ENCODE data around the gene ATP4B. TPM values are rescaled to one million over a fixed set of nuclear protein-coding genes. Genes with fewer than 3 reads are reported as not detected.

ATP4B gene
- total RNA-seq, 1 experiment from 2014 or later, result not detected

DNA sequence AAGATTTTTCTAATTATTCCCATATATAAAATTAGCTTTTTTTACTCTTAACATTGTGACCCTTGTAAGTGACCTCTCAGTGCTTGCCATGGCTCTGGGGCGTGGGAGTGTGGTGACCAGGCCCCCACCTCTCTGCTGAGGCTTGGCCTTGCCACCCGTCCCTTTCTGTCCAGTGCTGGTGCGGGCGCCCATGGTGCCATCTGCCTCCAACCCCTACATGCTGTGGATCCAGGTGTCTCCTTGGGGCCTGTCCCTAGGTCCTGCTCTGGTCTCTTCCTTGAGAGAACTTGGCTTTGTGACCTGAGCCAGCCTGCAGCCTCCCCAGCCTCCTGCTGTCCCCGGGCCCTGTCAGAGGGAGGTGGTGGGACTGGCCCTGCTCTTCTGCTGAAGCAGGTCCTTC is 46.0 kb downstream of the ATP4B start:
- Histone ChIP-seq H2BK20ac (ENCODE audit: low read depth, low read length, poor library complexity, severe bottlenecking) (no peak overlapping the region), H2BK12ac (ENCODE audit: insufficient read length, low read depth, low read length) (no peak overlapping the region), H3K27me3 (ENCODE audit: insufficient read depth, low read length) (no peaks in the 10 kb centered on the region), H3K4me1 (ENCODE audit: insufficient read depth, low read length) (peaks cover 4% of the 10 kb centered on the region; the same call in 1 of the 2 replicates), H3K4ac (ENCODE audit: low read depth, low read length) (no peak overlapping the region), H3K27ac (ENCODE audit: insufficient read length, low read depth, low read length) (no peak overlapping the region), H3K9ac (ENCODE audit: extremely low read depth, insufficient read length, low read length) (no peak overlapping the region), H3K4me2 (ENCODE audit: insufficient read depth, insufficient read length, low read length) (no peak overlapping the region), H3K79me2 (ENCODE audit: insufficient read depth, low read length) (peaks cover 16% of the 10 kb centered on the region; the same call in 1 of the 2 replicates), H3K23me2 (ENCODE audit: insufficient read length, low read depth, low read length, poor library complexity, severe bottlenecking) (no peaks in the 10 kb centered on the region), H2BK5ac (ENCODE audit: insufficient read length, low read length) (no peak overlapping the region), H3K18ac (ENCODE audit: insufficient read length, low read depth, low read length) (no peak overlapping the region), H2AFZ (ENCODE audit: low read length) (no peak overlapping the region), H3T11ph (ENCODE audit: low read length) (no peak overlapping the region), H3K56ac (ENCODE audit: insufficient read length, low read depth, low read length) (no peak overlapping the region), H3K9me3 (ENCODE audit: control insufficient read depth, low read depth, low read length) (no peaks in the 10 kb centered on the region), H2BK120ac (ENCODE audit: low read depth, low read length, poor library complexity, severe bottlenecking) (no peak overlapping the region), H3K14ac (ENCODE audit: insufficient read depth, low read length) (no peak overlapping the region), H2BK15ac (ENCODE audit: low read depth, low read length) (no peak overlapping the region), H4K91ac (ENCODE audit: insufficient read length, low read depth, low read length) (no peak overlapping the region), H4K20me1 (ENCODE audit: control insufficient read depth, insufficient read depth, insufficient read length) (no peaks in the 10 kb centered on the region), H3K79me1 (ENCODE audit: insufficient read depth, low read depth, low read length, poor library complexity, severe bottlenecking) (no peaks in the 10 kb centered on the region), H3K23ac (ENCODE audit: insufficient read length, low read depth, low read length) (no peak overlapping the region), H4K8ac (replicated peaks; ENCODE audit: insufficient read length, low read depth, low read length) (no peak overlapping the region), H2AK5ac (ENCODE audit: insufficient read length, low read length) (no peak overlapping the region), H4K5ac (ENCODE audit: insufficient read length, low read depth, low read length) (no peak overlapping the region)
- H3K36me3 Mint-ChIP-seq (ENCODE audit: insufficient read depth in 1 of 3, low read depth in 3 of 3), result peaks cover 22 to 41% (median 33%) of the 10 kb centered on the region in 3 experiments; a peak in 6 of 7 replicates
- H3K4me3 Mint-ChIP-seq, result no peak overlapping the region
- no CpG with 5 or more reads among the region's 5 CpGs for WGBS (ENCODE audit: extremely low coverage, insufficient read length, low lambda C conversion rate)
- H3K27me3 Mint-ChIP-seq (ENCODE audit: low read depth), result peaks cover 1% of the 10 kb centered on the region; the same call in 1 of the 2 replicates
- peaks cover 10% of the 10 kb centered on the region in 2 experiments for H3K4me1 Mint-ChIP-seq
- no peak for DNase-seq
- peak overlapping the region in 2 of 3 experiments; percentile 51 to 87; a peak in 3 of 7 replicates for H3K27ac Mint-ChIP-seq
- TF ChIP-seq, protein P1, sequence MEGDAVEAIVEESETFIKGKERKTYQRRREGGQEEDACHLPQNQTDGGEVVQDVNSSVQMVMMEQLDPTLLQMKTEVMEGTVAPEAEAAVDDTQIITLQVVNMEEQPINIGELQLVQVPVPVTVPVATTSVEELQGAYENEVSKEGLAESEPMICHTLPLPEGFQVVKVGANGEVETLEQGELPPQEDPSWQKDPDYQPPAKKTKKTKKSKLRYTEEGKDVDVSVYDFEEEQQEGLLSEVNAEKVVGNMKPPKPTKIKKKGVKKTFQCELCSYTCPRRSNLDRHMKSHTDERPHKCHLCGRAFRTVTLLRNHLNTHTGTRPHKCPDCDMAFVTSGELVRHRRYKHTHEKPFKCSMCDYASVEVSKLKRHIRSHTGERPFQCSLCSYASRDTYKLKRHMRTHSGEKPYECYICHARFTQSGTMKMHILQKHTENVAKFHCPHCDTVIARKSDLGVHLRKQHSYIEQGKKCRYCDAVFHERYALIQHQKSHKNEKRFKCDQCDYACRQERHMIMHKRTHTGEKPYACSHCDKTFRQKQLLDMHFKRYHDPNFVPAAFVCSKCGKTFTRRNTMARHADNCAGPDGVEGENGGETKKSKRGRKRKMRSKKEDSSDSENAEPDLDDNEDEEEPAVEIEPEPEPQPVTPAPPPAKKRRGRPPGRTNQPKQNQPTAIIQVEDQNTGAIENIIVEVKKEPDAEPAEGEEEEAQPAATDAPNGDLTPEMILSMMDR (conservative IDR thresholded peaks at IDR 0.05), result no peak
- no peaks in the 10 kb centered on the region for H3K9me3 Mint-ChIP-seq

Data from H9 (cell line).